Activated CD4-positive, alpha-beta T cell treated with anti-CD3 and anti-CD28 coated beads, Interleukin-2, amount 50 U/mL, for 1 hour (primary cell): ENCODE data around the gene PYGB.

Experiments used
- DNase-seq: peaks from one replicate; pipeline ENCODE4 v3.0.0-alpha.2; 2020

Gene PYGB

DNA sequence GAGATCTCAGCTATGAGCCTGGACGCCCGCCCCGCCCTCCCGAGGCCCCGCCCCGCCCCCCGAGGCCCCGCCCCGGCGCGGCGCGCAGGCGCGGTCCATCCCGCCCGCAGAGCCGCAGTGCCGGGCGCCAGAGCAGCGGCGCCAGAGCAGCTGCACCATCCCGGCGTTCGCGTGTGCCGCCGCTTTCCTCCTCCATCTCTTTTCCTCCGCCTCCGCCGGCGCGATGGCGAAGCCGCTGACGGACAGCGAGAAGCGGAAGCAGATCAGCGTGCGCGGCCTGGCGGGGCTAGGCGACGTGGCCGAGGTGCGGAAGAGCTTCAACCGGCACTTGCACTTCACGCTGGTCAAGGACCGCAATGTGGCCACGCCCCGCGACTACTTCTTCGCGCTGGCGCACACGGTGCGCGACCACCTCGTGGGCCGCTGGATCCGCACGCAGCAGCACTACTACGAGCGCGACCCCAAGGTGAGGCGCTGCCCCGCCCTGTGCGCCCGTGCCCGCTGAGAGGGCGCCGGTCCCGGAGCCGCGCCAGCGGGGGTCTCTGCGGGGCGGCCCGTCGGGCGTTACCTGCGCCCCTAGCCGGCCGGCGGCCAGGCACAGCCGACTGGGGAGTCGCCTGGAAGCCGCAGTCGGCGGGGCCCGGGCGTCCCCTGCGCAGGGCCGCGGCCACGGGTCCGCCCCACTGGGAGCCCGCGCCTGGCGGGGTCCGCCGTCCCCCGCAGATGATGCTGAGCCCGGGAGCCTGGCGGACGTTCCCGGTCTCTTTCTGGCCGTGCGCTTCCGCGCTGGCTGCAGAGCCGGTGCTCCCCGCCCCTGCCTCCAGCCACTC is at the start of gene PYGB:
Gene PYGB (plus strand): TSS at position 130 of the 830 bp plus-strand sequence. CDS start 94 bp downstream, at position 224.
- DNase-seq = peak; percentile 70

DNA sequence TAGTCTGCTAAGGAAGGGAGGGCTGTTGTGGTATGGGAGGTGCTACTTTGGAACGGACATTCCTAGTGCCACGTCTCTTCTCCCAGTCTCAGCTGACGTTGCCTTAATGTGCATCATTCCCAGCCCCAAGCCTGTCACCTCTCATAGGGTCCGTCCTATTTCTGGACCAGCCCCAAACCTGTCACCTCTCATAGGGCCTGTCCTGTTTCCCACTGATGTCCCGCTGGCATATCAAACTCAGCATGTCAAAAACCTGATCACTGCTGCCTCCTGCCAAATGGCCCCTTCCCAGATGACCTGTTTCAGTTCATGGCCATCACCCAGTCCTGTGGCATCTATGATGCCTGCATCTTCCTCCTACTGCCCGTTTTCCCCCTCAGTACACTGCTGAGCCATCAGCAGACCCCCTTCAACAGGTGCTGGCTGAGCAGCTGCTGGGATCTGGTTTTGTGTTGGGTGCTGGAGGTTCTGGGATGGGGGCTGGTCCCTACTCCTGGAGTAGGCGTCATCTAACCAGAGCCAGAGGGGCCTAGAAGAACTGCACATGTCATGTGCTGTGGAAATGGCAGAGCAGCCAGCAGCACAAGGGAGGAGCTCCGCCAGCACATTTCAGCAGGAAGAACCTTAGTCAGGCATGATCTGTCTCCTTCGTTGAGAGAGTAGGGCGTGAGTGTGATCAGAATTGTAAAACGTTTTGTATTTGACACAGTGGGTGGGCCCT is 49.1 kb upstream of the PYGB start:
- DNase-seq = no peak

DNA sequence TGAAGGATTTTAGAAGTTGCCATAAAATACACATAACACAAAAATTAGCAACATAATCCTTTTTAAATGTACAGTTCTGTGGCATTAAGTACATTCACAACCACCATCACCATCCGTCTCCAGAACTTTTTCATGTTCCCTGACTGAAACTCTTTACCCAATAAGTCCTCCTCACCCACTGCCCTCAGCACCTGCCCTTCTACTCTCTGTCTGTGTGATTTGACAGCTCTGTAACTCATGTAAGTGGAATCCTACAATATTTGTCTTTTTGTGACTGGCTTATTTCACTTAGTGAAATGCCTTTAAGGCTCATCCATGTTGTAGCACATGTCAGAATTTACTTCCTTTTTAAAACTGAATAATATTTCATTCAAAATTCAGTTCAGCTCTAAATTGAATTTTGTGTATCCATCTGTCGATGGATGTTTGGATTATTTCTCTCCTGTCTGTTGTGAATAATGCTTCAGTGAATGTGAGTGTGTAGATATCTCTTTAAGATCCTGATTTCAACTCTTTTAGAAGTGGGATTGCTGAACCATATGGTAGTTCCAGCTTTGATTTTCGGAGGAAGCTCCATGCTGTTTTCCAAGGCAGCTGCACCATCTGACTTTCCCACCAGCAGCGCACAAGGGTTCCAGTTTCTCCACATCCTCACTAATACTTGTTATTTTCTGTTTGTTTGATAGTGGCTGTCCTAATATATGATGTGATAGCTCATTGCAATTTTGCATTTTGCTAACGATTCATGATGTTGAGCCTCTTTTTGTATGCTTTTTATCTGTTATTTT is 48.2 kb upstream of the PYGB start:
- no peak for DNase-seq

DNA sequence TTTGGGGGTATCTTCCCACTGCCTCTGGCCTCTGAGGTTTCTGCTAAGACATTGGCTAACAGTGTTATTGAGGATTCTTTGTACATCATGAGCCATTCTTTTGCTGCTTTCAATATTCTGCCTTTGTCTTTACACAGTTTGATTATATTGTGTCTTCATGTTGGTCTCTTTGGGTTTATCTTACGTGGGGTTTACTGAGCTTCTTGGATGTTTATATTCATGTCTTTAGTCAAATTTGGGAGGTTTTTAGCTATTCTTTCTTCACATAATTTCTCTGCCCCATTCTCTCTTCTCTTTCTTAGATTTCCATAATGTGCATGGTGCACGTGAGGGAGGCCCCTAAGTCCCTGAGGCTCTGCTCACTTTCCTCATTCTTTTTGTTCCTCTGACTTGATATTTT is 44.8 kb upstream of the PYGB start:
- no peak for DNase-seq

DNA sequence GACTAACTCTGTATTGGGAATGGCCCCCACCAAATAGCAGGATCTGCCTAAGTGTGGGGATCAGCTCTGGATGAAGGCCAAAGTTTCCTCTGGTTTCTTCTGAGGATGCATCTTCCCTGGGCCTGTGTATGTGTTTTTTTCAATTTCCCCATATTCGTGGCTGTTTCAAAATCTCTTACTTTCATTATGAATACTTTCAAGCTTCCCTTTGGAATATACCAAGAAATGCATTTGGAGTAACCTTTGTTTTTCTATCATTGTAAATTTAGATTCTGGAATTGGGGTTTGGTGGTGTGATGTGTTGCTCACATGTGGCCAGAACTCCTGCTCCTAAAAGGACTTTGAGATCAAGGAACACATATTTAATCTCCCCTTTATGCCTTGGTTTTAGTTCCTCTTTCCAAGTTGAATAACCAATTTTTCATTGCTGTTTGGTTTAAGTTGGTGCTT is 44.0 kb upstream of the PYGB start:
- DNase-seq = no peak

DNA sequence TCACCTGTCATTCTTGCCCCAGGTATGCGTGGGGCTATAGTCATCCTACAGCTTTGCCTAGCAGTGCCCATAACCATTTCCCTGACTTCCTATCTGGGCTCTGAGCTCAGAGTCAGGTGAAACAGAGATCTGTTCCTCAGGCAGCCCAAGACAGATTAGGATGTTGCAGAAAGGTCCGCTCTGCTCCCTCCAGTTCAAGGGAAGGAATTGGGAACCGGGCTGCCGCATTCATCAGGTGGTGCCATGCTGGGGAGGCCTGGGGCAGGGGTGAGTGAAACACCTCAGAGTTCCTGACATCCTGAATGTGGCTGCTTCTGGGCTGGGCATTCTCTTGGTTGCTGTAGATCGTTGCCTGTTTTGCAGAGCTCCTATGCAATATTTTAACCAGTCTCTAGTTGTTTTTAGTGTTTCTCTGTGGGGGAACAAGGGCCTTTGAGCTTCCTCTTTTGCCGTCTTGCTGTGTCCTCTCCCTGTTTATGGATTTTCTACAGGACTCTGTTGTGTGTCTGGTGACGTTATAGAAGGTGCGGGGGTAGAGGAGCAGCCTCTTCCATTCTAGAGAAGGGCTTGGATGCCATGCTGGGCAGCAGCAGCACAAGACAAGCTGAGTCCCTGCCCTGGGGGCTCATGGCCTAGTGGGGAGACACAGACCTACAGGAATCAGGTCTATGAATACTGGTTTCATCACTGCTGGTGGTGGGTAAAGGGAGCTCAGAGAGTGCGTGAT is 43.2 kb upstream of the PYGB start:
- no peak for DNase-seq

DNA sequence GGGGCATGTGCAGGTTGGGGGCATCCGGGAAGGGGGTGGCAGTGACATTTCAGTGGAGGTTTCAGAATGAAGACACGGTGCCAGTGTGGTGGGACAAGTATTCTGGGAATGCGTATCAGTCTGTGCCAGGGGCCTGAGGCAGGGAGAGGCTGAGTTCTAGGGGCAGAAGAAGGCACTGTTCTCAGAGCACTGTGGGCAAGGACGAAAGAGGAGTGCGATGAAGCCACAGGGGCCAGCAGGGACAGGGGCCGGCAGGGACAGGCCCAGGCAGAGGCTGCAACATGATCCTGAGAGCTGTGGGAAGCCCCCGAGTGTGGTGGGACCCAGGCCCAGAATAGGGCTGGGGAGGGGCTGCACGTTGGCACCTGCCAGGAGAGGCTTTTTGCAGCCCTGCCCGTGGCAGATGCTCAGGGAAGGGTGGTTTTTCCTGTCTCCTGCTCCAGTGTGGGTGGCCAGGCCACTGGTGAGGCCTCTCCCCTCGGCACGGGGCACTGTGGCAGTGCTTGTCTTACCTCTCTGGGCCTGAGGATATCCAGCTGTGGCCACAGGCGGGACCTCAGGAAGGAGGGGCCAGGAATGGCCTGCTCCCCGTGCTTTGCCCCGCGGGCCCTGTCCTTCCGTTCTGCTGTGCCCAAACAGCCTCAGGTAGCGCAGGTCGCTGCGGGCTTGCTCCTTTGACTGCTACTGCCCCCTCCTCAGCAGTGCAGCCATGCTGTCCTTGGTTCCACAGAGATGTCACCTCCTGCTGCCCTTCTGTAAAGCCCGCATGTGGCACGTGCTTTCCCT is 42.4 kb upstream of the PYGB start:
- DNase-seq = no peak

DNA sequence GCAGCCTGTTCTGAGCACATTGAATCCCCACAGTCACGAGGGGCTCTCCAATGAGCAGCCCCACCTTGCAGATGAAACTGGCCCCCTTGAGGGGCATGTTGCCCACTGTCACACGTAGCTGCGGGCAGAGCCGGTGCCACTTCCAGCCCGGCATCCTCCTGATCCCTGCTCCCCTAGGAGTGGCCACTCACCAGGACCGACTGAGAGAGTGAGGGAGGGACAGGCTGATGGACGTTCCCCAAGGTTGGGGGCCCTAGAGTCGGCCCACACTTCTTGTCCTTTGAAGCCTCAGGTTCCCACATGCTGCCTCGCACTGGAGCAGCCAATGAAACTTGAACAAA is 41.9 kb upstream of the PYGB start:
- DNase-seq = no peak

DNA sequence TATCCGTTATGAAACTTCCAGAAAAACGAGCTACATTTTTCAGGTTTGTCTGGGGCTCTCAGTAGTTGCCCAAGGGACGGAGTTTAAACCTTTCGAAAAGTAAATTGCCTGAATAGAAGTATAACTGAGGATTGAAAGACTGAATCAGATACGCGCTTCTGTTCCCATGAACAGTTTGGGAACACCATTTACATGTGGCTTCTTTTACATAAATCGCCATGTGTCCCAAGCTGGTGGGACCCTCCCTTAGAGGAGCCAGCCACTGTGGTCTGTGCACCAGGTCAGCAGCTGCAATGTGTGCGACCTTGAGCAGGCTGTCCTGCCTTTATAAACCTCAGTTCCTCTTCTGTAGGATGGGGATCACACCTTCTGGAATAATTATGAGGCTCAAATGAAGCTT is 41.3 kb upstream of the PYGB start:
- no peak for DNase-seq

DNA sequence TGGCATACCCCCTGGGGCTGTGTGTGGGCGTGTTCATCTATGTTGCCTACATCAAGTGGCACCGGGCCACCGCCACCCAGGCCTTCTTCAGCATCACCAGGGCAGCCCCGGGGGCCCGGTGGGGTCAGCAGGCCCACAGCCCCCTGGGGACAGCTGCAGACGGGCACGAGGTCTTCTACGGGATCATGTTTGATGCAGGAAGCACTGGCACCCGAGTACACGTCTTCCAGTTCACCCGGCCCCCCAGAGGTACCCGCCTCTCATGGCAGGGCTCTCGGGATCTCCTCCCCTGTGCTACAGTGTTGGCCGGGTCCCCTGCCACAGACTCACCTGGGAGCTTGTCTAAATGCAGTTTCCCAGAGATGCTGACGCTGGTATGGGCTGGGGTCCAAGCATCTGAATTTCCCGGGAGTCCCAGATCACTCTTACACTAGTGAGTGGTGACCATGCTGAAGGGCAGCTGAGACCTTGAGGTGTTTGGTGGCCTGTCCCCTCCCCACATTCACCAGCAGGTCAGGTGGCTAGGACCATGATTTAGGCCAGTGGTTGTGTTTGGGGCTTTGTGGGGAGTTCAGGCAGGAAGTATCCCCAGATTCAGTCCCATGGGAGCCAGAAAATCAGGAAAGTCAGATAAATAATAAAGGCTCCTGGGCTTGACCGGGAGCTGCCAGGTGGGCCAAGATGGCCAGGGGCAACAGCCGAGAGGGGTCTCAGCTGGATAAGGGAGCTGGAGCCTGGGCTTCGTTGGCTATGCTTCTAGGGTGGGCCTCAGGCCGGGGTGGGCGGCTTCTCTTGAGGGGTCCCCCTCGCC is 40.5 kb upstream of the PYGB start:
- DNase-seq = no peak

DNA sequence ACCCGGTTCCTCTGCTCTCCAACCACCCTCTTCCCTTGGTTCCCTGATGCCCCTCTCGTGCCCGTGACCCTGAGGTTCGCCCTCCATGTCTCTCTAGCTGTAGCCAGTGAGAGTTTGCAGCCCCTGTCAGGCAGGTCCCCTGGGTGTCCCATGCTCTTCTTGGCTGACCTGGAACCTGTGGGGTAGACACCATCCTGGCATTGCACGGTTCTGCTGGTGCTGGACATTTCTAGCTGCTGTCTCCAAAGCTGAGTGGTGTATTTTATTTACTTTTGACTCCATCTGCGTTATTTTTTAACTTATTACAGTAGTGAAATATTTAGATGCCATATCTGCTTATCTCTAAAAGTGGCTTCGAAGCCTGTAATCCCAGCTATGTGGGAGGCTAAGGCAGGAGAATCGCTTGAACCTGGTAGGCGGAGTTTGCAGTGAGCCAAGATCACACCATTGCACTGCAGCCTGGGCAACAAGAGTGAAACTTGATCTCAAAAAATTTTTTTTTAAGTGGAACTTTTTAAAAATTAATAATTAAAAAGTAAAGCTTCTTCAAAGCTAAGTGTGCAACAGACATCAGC is 39.8 kb upstream of the PYGB start:
- DNase-seq = no peak

DNA sequence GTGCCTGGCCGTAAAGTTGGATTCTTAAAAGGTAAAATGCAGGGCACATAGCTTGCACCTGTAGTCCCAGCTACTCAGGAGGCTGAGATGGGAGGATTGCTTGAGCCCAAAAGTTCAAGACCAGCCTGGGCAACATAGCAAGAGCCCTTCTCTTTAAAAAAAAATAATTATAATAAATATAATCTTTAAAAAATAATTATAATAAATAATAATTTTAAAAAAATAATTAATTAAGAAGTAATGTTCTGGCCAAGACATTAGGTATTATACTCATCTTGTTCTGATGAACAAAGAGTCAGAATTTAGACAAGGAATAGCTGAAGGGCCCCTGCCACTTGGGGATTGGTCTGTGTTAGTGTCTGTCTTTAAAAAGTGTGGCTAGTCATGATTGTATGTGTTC is 38.5 kb upstream of the PYGB start:
- DNase-seq = no peak

DNA sequence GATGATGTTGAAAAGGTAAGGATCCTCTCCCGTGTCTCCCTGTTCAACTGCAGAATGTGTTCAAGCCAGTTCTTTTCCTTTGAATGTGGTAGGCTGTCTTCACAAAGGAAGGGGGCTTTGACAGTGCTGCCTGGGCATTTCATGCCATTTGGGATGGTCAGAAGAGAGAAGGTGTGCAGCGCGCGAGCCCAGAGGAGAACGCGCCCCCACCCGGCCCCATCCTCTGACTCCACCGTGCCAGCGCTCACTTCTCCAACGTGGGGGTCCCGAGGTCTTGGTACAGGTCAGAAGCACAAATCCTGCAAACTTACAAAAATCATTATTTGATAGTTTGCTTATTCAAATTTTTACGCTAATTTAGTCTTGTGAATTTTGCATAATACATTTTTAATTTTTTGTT is 38.0 kb upstream of the PYGB start:
- no peak for DNase-seq

DNA sequence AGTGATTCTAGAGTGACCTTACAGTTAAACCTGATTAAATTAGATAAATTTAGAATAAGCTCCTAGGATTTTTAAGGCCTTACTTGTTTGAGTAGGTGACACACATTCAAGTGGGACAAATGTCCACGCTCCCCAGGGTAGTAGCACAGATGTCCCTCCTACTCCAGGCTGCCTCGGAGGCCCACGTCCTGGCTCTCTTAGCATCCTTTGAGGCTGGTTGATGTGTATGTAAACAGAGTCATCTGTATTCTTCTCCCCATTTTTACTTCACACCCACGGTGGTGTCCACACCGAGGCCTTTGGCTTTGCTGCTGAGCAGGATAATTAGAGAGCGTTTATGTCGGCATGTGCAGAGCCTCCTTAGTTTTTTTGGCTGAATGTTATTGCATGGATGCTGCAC is 36.6 kb upstream of the PYGB start:
- no peak for DNase-seq

DNA sequence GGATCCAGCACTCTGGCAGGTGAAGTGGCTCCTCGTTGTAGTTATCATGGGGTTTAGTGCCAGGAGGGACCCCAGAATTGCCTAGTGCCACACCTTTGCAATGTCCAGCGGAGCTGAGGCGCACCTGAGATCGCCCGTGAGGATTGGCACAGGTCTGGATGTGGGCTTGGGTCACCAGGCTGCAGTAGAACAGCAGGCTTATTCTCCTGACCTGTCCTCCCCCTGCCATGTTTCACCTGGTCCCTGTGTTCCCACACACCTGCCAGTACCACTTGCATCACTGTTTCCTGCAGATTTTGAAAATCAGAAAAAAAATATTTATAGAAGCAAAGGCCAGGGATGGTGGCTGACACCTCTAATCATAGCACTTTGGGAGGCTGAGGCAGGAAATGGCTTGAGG is 35.6 kb upstream of the PYGB start:
- no peak for DNase-seq

DNA sequence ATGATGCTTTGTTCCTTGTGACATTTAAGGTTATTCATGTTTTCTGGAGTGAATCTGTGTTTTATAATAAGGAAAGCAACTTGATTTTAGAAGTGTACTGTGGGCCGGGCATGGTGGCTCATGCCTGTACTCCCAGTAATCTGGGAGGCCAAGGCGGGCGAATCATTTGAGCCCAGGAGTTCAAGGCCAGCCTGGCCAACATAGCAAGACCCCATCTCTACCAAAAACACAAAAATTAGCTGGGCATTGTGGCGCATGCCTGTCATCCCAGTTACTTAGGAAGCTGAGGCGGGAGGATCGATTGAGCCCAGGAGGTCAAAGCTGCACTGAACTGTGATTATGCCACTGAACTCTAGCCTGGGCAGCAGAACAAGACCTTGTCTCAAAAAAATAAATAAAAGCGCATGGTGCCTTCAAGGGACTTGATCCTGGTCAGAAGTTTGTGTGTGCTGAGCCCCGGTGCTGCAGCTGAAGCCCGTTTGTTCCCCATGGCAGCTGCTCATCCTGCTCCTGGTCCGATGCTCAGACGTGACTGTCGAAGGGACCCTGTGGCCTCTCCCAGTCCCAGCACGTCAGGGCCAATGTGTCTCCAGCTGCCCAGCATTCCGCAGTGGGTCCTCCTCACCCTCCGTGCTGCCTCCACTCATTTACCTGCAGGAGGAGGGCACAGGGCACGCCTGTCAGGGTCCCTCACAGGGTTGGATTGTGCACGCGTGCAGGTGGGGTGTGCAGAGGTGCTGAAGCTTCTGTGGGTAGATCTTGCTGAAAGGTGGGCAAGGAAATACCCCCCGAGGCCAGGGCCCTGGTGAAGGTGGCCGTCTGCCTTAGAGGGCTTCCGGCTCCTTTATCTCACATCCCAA is 34.1 kb upstream of the PYGB start:
- no peak for DNase-seq

DNA sequence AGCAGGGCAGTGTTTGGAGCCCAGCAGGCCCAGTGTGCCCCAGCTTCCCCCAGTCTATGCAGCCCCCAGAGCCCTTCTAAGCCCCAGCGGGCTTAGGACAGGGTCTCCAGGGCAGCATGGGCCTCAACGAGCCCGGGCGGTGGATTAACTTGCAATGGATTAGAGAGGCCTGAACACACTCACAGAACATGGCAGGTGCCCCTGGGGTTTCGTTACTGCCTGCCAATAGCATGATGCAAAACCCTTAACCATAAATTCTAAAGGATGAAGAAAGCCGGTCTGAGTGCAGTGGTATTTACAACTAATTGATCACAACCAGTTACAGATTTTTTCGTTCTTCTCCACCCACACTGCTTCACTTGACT is 33.5 kb upstream of the PYGB start:
- DNase-seq = no peak

DNA sequence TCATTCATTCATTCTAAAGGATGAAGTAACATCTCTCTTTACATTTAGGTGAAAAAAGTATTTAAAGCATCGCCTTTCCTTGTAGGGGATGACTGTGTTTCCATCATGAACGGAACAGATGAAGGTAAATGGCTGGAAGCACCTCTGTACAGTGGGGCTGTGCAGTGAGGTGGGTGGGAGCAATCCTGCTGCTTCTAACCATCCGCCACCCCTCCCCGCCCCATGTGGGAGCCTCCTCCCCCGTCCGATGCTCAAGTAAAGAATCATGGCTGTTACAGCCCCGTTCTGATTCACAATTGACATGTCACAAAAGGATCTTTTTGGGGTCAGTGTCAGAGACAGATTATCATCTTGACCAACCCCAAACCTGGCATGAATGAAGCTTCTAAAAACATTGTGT is 33.1 kb upstream of the PYGB start:
- no peak for DNase-seq

DNA sequence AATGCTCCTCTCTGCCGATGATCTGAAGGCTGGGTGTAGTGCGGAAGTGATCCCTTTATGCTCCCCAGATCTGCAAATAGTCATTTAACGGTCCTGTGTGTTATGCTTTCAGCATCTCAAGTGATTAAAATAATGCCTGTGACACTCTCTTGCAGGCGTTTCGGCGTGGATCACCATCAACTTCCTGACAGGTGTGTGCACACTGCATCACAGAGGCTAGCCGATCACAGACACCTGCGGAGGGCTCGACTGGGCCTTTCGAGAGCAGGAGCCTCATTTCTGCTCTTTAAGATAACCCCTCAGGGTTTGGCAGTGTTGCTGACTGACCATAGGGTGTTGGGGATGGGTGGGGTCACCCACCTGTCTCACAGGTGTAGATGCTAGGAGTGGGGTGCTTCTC is 32.4 kb upstream of the PYGB start:
- no peak for DNase-seq
